GM12872 (cell line): Measurements from ENCODE around the gene MLX.

Source experiments
- TF ChIP-seq, protein P1 (sequence below): IDR thresholded peaks from 3 replicates; pipeline ENCODE4 v1.5.1; 2011; ENCODE audit warnings: low read depth, mild to moderate bottlenecking, low read length, moderate library complexity; ENCODE audit not compliant: insufficient read depth

MLX gene

GRCh38 chr17:42566883-42567573, at the start of gene MLX:
MLX (plus strand) TSS chr17:42567100; CDS start chr17:42567125, 25 bp downstream.
- TF ChIP-seq, protein P1, sequence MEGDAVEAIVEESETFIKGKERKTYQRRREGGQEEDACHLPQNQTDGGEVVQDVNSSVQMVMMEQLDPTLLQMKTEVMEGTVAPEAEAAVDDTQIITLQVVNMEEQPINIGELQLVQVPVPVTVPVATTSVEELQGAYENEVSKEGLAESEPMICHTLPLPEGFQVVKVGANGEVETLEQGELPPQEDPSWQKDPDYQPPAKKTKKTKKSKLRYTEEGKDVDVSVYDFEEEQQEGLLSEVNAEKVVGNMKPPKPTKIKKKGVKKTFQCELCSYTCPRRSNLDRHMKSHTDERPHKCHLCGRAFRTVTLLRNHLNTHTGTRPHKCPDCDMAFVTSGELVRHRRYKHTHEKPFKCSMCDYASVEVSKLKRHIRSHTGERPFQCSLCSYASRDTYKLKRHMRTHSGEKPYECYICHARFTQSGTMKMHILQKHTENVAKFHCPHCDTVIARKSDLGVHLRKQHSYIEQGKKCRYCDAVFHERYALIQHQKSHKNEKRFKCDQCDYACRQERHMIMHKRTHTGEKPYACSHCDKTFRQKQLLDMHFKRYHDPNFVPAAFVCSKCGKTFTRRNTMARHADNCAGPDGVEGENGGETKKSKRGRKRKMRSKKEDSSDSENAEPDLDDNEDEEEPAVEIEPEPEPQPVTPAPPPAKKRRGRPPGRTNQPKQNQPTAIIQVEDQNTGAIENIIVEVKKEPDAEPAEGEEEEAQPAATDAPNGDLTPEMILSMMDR, result no peak

- TF ChIP-seq, protein P1, result peak; percentile 94
Observed at GRCh38 chr17:42517516-42517915, 49.4 kb upstream of the MLX start.

- TF ChIP-seq, protein P1, result no peak
Observed at GRCh38 chr17:42518046-42518754, 48.7 kb upstream of the MLX start.

DNA sequence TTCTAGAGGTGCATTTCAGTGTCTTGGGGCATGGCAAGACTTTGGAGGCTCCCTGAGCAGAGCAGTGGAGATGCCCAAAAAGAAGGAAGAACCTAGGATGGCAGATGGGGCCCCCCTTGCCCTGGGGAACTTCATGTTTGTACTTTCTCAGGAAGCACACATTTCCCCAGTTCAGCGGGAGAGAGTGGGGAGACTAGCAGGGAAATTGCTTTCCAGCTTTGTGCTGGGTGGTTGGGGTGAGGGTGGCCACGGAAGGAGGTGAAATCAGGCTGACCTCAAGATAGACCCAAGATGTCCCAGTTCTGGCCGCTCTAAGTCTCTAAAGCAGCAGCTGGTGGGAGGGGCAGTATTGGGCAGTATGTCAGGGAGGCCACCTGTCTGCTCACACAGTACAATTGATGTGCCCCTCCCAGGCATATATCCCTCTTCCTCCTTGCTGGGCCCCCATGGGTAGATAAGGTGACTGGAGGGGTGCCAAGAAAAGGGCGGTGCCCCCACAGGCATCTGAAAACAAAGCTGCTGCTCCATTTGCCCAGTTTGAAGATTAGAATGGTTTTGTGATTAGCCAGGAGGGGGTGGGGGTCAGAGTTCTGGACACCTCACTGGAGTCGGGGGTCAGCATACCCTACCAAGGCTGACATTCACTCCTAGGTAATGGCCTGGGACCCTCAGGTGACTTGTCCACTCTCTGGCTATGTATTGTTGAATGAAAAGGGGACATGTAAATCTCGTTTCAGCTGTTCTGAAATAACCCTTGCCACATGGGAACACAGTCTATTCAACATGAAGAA, 48.0 kb upstream of the MLX start:
- TF ChIP-seq, protein P1, result no peak

DNA sequence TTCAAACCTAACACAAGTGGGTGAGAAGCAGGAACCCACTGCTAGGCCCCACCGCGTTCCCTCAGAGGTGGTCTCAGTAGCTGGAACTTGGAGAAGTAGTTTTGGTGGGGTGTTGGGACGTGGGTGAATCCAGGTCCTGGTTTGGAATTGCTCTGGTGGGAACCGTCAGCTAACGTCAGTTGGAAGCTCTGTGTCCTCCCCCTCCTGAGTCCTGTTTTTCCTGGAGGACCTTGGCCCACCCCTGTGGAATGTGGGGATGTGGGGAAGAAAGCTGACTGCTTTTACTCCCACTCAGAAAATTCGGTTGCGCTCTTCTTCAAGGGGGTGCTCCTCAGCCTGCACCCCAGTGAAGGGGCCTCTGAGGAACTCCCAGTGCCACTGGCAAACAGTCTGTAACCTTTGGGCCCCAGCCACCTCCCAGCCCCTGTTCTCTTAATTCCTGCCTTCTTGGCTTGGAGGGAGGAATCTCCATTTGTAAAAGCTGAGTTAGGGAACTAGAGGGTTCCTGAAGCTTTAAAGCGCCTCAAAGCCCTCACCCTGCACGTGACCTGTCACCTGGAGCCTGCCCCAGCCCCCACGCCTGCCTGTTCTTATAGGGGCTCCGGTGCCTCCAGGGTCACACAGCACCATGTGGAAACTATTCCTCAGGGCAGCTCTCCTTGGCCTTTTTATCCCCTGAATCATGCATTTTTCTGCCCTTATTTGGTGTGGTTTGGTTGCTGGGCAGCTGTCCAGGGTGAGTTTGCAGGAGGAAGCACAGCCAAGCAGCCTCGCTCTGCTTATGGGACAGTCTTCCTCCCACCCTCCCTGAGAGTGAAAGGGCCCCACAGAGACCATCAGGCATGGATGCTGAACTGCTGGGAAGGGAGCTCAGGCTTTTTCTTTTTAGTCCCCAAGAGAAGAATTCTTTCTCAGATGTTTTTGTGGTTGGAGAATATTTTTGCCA, 47.1 kb upstream of the MLX start:
- TF ChIP-seq, protein P1, result no peak

GRCh38 chr17:42520540-42520951, 46.4 kb upstream of the MLX start:
- TF ChIP-seq, protein P1, result peak; percentile 39; the same call in 2 of the 3 replicates

DNA sequence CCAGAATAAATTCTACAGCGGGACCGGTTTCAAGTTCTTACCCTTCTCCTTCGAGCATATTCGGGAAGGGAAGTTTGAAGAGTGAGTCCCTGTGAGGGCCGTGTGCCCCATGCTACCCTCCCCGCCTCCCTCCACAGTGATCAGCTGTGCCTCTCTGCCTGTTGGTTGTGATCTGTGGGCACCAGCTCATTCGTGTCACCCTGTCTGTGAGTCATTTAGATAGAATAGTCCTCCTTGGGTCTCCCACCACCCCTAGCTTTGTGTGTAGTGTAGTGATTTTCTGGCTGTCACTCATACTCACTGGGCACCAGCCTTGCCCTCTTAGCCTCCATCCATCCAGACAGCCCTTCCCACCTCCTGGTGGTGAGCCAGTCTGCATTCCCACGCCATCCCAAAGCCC, 45.9 kb upstream of the MLX start:
- TF ChIP-seq, protein P1, result no peak
